Ascending aorta (tissue), 2 donors: Measurements from ENCODE around the gene C6orf120. TPM values are rescaled to one million over a fixed set of nuclear protein-coding genes. Genes with fewer than 3 reads are reported as not detected.

Experiments used
- DNase-seq, 2 donors: peaks; one replicate each; pipeline ENCODE4 v3.0.0-alpha.2; 2019; ENCODE audit warnings: low spot score in 2 of 2
- H3K27ac ChIP-seq, 2 donors: fragments of 200-600 bp; sonication (generic); one replicate each; pipeline ENCODE4 v1.5.1; 2016 to 2017; ENCODE audit warnings: mild to moderate bottlenecking in 1 of 2
- H3K27me3 ChIP-seq: fragments of 200-600 bp; sonication (generic); one replicate; pipeline ENCODE4 v1.5.1; 2017
- H3K36me3 ChIP-seq, 2 donors: fragments of 200-600 bp; sonication (generic); one replicate each; pipeline ENCODE4 v1.5.1; 2016
- H3K4me1 ChIP-seq, 2 donors: fragments of 200-600 bp; sonication (generic); one replicate each; pipeline ENCODE4 v1.5.1; 2016 to 2017; ENCODE audit warnings: mild to moderate bottlenecking in 1 of 2
- H3K4me3 ChIP-seq, 2 donors: fragments of 200-600 bp; sonication (generic); one replicate each; pipeline ENCODE4 v1.5.1; 2016 to 2017; ENCODE audit warnings: mild to moderate bottlenecking in 1 of 2
- H3K9me3 ChIP-seq, 2 donors: fragments of 200-600 bp; sonication (generic); one replicate each; pipeline ENCODE4 v1.5.1; 2016
- CTCF ChIP-seq, 3 experiments: fragments of 200-600 bp in 2 of 3; fragments of 450-650 bp in 1 of 3; sonication (generic) in 2 of 3; IDR thresholded peaks; one replicate each; pipeline ENCODE4 v1.5.1; 2016 to 2019; ENCODE audit warnings: antibody characterized with exemption in 3 of 3, mild to moderate bottlenecking in 1 of 3, moderate library complexity in 1 of 3
- intact Hi-C: fragments of 100-400 bp; cut with DNase I; formaldehyde crosslinking; loops from one replicate; pipeline ENCODE4 v1.15.1; 2023
- total RNA-seq: library from RNA; depleted of rRNA; stranded (reverse); fragments of >200 nt; gene quantifications from one replicate; pipeline ENCODE4 v1.1.0, GENCODE V29; 2016

C6orf120 gene
- total RNA-seq, 1 donor from 2014 or later = 36.2 TPM

GRCh38 chr6:169707772-169708171 is 5.8 kb downstream of the C6orf120 start:
- DNase-seq = no peak
- Histone ChIP-seq H3K36me3 (peaks cover 17 to 28% of the 10 kb centered on the region in 2 donors), H3K27me3 (no peaks in the 10 kb centered on the region), H3K9me3 (no peaks in the 10 kb centered on the region), H3K4me1 (peaks cover 0 to 13% of the 10 kb centered on the region in 2 donors), H3K27ac (no peak overlapping the region), H3K4me3 (no peak overlapping the region)
- intact Hi-C loops = no loop called here
- no peak for TF ChIP-seq CTCF (IDR thresholded peaks at IDR 0.05)

- H3K36me3 ChIP-seq = peaks cover 27 to 42% of the 10 kb centered on the region in 2 donors
- TF ChIP-seq CTCF (IDR thresholded peaks at IDR 0.05) = no peak
- H3K4me3 ChIP-seq = no peak overlapping the region
- H3K4me1 ChIP-seq = peaks cover 0 to under 1% of the 10 kb centered on the region in 2 donors
- DNase-seq = no peak
- H3K27me3 ChIP-seq = no peaks in the 10 kb centered on the region
- intact Hi-C loops = no loop called here
- H3K9me3 ChIP-seq = no peaks in the 10 kb centered on the region
- no peak overlapping the region for H3K27ac ChIP-seq
Observed at GRCh38 chr6:169709293-169709692, 7.4 kb downstream of the C6orf120 start.

- DNase-seq = no peak
- no peak for TF ChIP-seq CTCF (IDR thresholded peaks at IDR 0.05)
- H3K36me3 ChIP-seq = peaks cover 35 to 49% of the 10 kb centered on the region in 2 donors
Observed at GRCh38 chr6:169710009-169710408, 8.1 kb downstream of the C6orf120 start.

GRCh38 chr6:169714178-169714577 is 12.3 kb downstream of the C6orf120 start:
- H3K4me3 ChIP-seq = no peak overlapping the region
- H3K4me1 ChIP-seq = no peaks in the 10 kb centered on the region
- intact Hi-C loops = no loop called here
- TF ChIP-seq CTCF (IDR thresholded peaks at IDR 0.05) = no peak
- peaks cover 52 to 67% of the 10 kb centered on the region in 2 donors for H3K36me3 ChIP-seq
- no peak for DNase-seq
- H3K9me3 ChIP-seq = no peaks in the 10 kb centered on the region
- no peaks in the 10 kb centered on the region for H3K27me3 ChIP-seq
- no peak overlapping the region for H3K27ac ChIP-seq

More at GRCh38 chr6:169710009-169710408, 8.1 kb downstream of the C6orf120 start:
- intact Hi-C loops = no loop called here
- no peaks in the 10 kb centered on the region for H3K9me3 ChIP-seq
- no peaks in the 10 kb centered on the region for H3K27me3 ChIP-seq
- H3K4me1 ChIP-seq = no peaks in the 10 kb centered on the region
- no peak overlapping the region for H3K4me3 ChIP-seq
- H3K27ac ChIP-seq = no peak overlapping the region

GRCh38 chr6:169714595-169714994 is 12.7 kb downstream of the C6orf120 start:
- intact Hi-C loops = no loop called here
- Histone ChIP-seq H3K27ac (no peak overlapping the region), H3K4me1 (no peaks in the 10 kb centered on the region), H3K36me3 (peaks cover 52 to 64% of the 10 kb centered on the region in 2 donors), H3K27me3 (no peaks in the 10 kb centered on the region), H3K9me3 (no peaks in the 10 kb centered on the region), H3K4me3 (no peak overlapping the region)
- no peak for TF ChIP-seq CTCF (IDR thresholded peaks at IDR 0.05)
- no peak for DNase-seq

- Histone ChIP-seq H3K27ac (no peak overlapping the region), H3K4me1 (peaks cover 4 to 12% of the 10 kb centered on the region in 2 donors), H3K9me3 (no peaks in the 10 kb centered on the region), H3K27me3 (no peaks in the 10 kb centered on the region), H3K4me3 (no peak overlapping the region), H3K36me3 (peaks cover 26 to 29% of the 10 kb centered on the region in 2 donors)
- no peak for TF ChIP-seq CTCF (IDR thresholded peaks at IDR 0.05)
- no peak for DNase-seq
- intact Hi-C loops = no loop called here
Observed at GRCh38 chr6:169719117-169719516, 17.2 kb downstream of the C6orf120 start.
